ENCODE data around the gene HYLS1.

The HYLS1 gene

DNA sequence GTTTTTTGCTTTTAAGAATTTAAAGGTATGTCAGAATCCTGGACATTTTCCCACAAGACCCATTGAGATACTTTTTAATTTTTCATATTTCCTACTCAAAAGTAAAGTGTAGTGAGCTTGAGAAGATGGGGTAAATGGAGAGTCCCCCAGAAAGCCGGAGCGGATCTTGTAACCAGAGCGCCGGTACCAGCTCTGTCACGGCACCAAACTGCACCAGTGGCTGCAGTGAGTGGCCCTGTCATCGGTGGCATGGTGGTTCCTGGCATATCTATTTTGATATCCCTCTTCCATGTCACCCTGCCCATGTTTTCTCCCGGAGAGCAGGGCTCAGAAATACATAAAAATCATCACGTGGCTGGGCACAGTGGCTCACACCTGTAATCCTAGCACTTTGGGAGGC lies 36.2 kb downstream of the HYLS1 start:
- no peak overlapping the region for H3K4me2 ChIP-seq (ENCODE audit: insufficient read depth, low read length)
- TF ChIP-seq EZH2 (IDR thresholded peaks at IDR 0.05; ENCODE audit: borderline replicate concordance, low read depth, low read length, severe bottlenecking) = no peak
- TF ChIP-seq, protein P1, sequence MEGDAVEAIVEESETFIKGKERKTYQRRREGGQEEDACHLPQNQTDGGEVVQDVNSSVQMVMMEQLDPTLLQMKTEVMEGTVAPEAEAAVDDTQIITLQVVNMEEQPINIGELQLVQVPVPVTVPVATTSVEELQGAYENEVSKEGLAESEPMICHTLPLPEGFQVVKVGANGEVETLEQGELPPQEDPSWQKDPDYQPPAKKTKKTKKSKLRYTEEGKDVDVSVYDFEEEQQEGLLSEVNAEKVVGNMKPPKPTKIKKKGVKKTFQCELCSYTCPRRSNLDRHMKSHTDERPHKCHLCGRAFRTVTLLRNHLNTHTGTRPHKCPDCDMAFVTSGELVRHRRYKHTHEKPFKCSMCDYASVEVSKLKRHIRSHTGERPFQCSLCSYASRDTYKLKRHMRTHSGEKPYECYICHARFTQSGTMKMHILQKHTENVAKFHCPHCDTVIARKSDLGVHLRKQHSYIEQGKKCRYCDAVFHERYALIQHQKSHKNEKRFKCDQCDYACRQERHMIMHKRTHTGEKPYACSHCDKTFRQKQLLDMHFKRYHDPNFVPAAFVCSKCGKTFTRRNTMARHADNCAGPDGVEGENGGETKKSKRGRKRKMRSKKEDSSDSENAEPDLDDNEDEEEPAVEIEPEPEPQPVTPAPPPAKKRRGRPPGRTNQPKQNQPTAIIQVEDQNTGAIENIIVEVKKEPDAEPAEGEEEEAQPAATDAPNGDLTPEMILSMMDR (IDR thresholded peaks at IDR 0.05; ENCODE audit: borderline replicate concordance, extremely low read depth, low read length, poor library complexity, severe bottlenecking) = no peak
- no peaks in the 10 kb centered on the region for H3K9me3 ChIP-seq (ENCODE audit: insufficient read depth, low read length, severe bottlenecking)
- H3K27ac ChIP-seq (ENCODE audit: low read length) = no peak overlapping the region
- no peaks in the 10 kb centered on the region for H4K20me1 ChIP-seq (ENCODE audit: insufficient read depth, low read length)
- H3K79me2 ChIP-seq (ENCODE audit: insufficient read depth, low read length) = no peaks in the 10 kb centered on the region
- H3K4me1 ChIP-seq (ENCODE audit: insufficient read depth, low read length) = no peaks in the 10 kb centered on the region
- peaks cover 2% of the 10 kb centered on the region for H3K27me3 ChIP-seq (ENCODE audit: insufficient read depth, low read length, poor library complexity)
- no peak overlapping the region for H2AFZ ChIP-seq (ENCODE audit: low read depth, low read length)
- no peak for ATAC-seq (ENCODE audit: insufficient read depth, low read depth)
- H3K36me3 ChIP-seq (ENCODE audit: insufficient read depth, low read length) = no peaks in the 10 kb centered on the region
- DNase-seq = no peak
- no peak overlapping the region for H3K4me3 ChIP-seq (ENCODE audit: low read depth in 1 of 2, low read length in 2 of 2)
- H3K9ac ChIP-seq (ENCODE audit: low read depth, low read length) = no peak overlapping the region

DNA sequence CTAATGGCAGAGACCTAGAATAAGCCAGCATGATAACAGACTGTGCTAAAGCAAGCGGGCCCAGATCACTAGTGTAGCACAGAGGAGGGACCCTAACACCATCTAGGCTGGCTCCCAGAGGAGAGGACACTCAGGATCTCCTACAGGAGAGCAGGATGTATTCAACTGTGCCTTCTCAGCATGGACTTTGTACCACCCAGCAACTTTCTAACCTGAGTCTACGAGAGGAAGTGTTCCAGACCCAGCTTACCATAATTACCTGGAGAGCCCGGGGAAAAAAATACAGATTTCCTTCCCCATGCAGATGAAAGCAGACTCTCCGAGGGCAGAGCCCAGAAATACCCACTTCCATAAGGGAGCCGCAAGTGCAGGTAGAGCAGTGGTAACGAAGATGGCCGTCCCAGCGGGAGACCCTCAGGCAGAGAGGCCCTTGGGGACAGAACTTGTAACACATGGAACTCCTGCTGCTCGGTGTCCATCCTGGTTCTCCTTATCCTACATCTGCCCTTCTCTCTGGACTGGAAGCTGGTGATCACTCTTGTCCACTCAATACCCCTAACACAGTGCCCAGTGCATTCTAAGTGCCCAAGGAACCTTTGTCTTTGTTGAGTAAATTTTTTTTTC lies 37.0 kb downstream of the HYLS1 start:
- no peaks in the 10 kb centered on the region for H3K9me3 ChIP-seq (ENCODE audit: insufficient read depth, low read length, severe bottlenecking)
- H2AFZ ChIP-seq (ENCODE audit: low read depth, low read length) = no peak overlapping the region
- H3K9ac ChIP-seq (ENCODE audit: low read depth, low read length) = no peak overlapping the region
- ATAC-seq (ENCODE audit: insufficient read depth, low read depth) = no peak
- H3K79me2 ChIP-seq (ENCODE audit: insufficient read depth, low read length) = no peaks in the 10 kb centered on the region
- no peaks in the 10 kb centered on the region for H3K27me3 ChIP-seq (ENCODE audit: insufficient read depth, low read length, poor library complexity)
- DNase-seq = no peak
- no peak for TF ChIP-seq EZH2 (IDR thresholded peaks at IDR 0.05; ENCODE audit: borderline replicate concordance, low read depth, low read length, severe bottlenecking)
- TF ChIP-seq, protein P1 (IDR thresholded peaks at IDR 0.05; ENCODE audit: borderline replicate concordance, extremely low read depth, low read length, poor library complexity, severe bottlenecking) = no peak
- no peak overlapping the region for H3K4me2 ChIP-seq (ENCODE audit: insufficient read depth, low read length)
- H3K4me1 ChIP-seq (ENCODE audit: insufficient read depth, low read length) = no peaks in the 10 kb centered on the region
- H3K27ac ChIP-seq (ENCODE audit: low read length) = no peak overlapping the region
- no peaks in the 10 kb centered on the region for H4K20me1 ChIP-seq (ENCODE audit: insufficient read depth, low read length)
- no peak overlapping the region for H3K4me3 ChIP-seq (ENCODE audit: low read depth in 1 of 2, low read length in 2 of 2)
- no peaks in the 10 kb centered on the region for H3K36me3 ChIP-seq (ENCODE audit: insufficient read depth, low read length)

DNA sequence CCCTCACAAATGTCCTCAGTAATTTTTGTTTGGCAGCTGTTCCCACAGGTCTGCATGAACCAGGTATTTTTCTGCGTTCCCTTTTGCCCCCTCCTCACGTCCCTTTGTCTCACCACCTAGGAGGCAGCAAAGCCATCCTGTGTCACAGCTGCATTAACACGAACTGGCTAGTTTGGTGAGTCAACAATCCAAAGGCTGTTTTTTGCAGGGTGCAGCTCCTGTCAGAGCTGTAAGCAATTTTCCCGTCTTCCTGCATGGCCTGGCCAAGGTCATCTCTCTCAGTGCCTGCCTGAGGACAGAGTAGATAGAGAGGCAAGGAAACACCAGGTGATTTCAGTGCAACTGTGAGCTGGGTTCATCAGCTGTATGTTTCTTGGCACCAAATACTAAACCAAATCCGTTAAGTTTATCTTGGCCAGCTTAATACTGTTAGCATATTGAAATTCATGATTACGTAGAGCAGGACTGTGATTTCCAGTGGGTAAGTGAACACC lies 37.8 kb downstream of the HYLS1 start:
- Histone ChIP-seq H3K4me1 (ENCODE audit: insufficient read depth, low read length) (no peaks in the 10 kb centered on the region), H3K9me3 (ENCODE audit: insufficient read depth, low read length, severe bottlenecking) (no peaks in the 10 kb centered on the region), H3K27me3 (ENCODE audit: insufficient read depth, low read length, poor library complexity) (no peaks in the 10 kb centered on the region), H2AFZ (ENCODE audit: low read depth, low read length) (no peak overlapping the region), H3K27ac (ENCODE audit: low read length) (no peak overlapping the region), H3K4me2 (ENCODE audit: insufficient read depth, low read length) (no peak overlapping the region), H3K9ac (ENCODE audit: low read depth, low read length) (no peak overlapping the region), H4K20me1 (ENCODE audit: insufficient read depth, low read length) (no peaks in the 10 kb centered on the region), H3K79me2 (ENCODE audit: insufficient read depth, low read length) (no peaks in the 10 kb centered on the region), H3K36me3 (ENCODE audit: insufficient read depth, low read length) (no peaks in the 10 kb centered on the region), H3K4me3 (ENCODE audit: low read depth in 1 of 2, low read length in 2 of 2) (no peak overlapping the region)
- DNase-seq (no peak), ATAC-seq (ENCODE audit: insufficient read depth, low read depth) (no peak)
- no peak for TF ChIP-seq EZH2 (IDR thresholded peaks at IDR 0.05; ENCODE audit: borderline replicate concordance, low read depth, low read length, severe bottlenecking)
- TF ChIP-seq, protein P1 (IDR thresholded peaks at IDR 0.05; ENCODE audit: borderline replicate concordance, extremely low read depth, low read length, poor library complexity, severe bottlenecking) = no peak
